Liver (tissue), 9 donors: ENCODE results near the gene NRIP1. TPM values are rescaled to one million over a fixed set of nuclear protein-coding genes. Genes with fewer than 3 reads are reported as not detected.

Source experiments
- DNase-seq: peaks from one replicate; pipeline ENCODE4 v3.0.0-alpha.2; 2017; ENCODE audit warnings: low spot score
- H3K27ac ChIP-seq, 2 donors: one replicate each; pipeline ENCODE4 v1.7.0; 2013; ENCODE audit warnings: inconsistent platforms in 2 of 2, low read length in 2 of 2, control low read depth in 1 of 2, low read depth in 1 of 2, mild to moderate bottlenecking in 1 of 2
- H3K27me3 ChIP-seq, 4 donors: one replicate each; pipeline versions ENCODE4 v1.6.1 to v1.7.0; 2013; ENCODE audit warnings: low read length in 3 of 4, inconsistent platforms in 1 of 4, mild to moderate bottlenecking in 1 of 4, moderate library complexity in 1 of 4; ENCODE audit not compliant: control insufficient read depth in 4 of 4, insufficient read depth in 4 of 4
- H3K36me3 ChIP-seq, 4 donors: one replicate each; pipeline versions ENCODE4 v1.6.1 to v1.7.0; 2013; ENCODE audit warnings: low read length in 3 of 4, mild to moderate bottlenecking in 3 of 4, low read depth in 1 of 4, moderate library complexity in 1 of 4; ENCODE audit not compliant: control insufficient read depth in 4 of 4, insufficient read depth in 3 of 4
- H3K4me1 ChIP-seq, 4 donors: one replicate each; pipeline versions ENCODE4 v1.6.1 to v1.7.0; 2013; ENCODE audit warnings: low read length in 3 of 4, mild to moderate bottlenecking in 3 of 4, moderate library complexity in 1 of 4; ENCODE audit not compliant: control insufficient read depth in 4 of 4, insufficient read depth in 4 of 4
- H3K4me3 ChIP-seq, 3 donors: one replicate each; pipeline versions ENCODE4 v1.6.1 to v1.7.0; 2013; ENCODE audit warnings: low read length in 3 of 3, control low read depth in 1 of 3, low read depth in 1 of 3, mild to moderate bottlenecking in 1 of 3
- H3K9ac ChIP-seq, 2 donors: one replicate each; pipeline ENCODE4 v1.7.0; 2013; ENCODE audit warnings: low read length in 2 of 2, mild to moderate bottlenecking in 2 of 2, moderate library complexity in 2 of 2, control low read depth in 1 of 2, low read depth in 1 of 2
- H3K9me3 ChIP-seq, 4 donors: one replicate each; pipeline versions ENCODE4 v1.6.1 to v1.7.0; 2013; ENCODE audit warnings: low read length in 3 of 4; ENCODE audit not compliant: control insufficient read depth in 4 of 4
- ATF3 ChIP-seq: IDR thresholded peaks from 2 replicates; pipeline ENCODE4 v1.6.1; 2016; ENCODE audit warnings: antibody characterized with exemption
- EGR1 ChIP-seq, 2 donors: IDR thresholded peaks; 2 replicates each; pipeline ENCODE4 v1.6.1; 2016 to 2018; ENCODE audit warnings: antibody characterized with exemption in 2 of 2, low read depth in 2 of 2
- GABPA ChIP-seq, 2 donors: IDR thresholded peaks in 1 of 2; conservative IDR thresholded peaks in 1 of 2; 2 replicates each; pipeline ENCODE4 v1.6.1; 2016; ENCODE audit warnings: antibody characterized with exemption in 2 of 2, mild to moderate bottlenecking in 1 of 2, moderate library complexity in 1 of 2
- HNF4A ChIP-seq, 2 donors: conservative IDR thresholded peaks; 2 replicates each; pipeline ENCODE4 v1.6.1; 2016; ENCODE audit warnings: antibody characterized with exemption in 2 of 2, mild to moderate bottlenecking in 2 of 2
- HNF4G ChIP-seq: IDR thresholded peaks from 2 replicates; pipeline ENCODE4 v1.6.1; 2016; ENCODE audit warnings: antibody characterized with exemption
- JUND ChIP-seq, 2 donors: IDR thresholded peaks; 2 replicates each; pipeline ENCODE4 v1.6.1; 2016; ENCODE audit warnings: antibody characterized with exemption in 2 of 2
- MAX ChIP-seq: IDR thresholded peaks from 2 replicates; pipeline ENCODE4 v1.6.1; 2016; ENCODE audit warnings: antibody characterized with exemption
- NR2F2 ChIP-seq: IDR thresholded peaks from 2 replicates; pipeline ENCODE4 v1.6.1; 2016; ENCODE audit warnings: antibody characterized with exemption
- RAD21 ChIP-seq, 2 donors: IDR thresholded peaks; 2 replicates each; pipeline ENCODE4 v1.6.1; 2016; ENCODE audit warnings: antibody characterized with exemption in 2 of 2, mild to moderate bottlenecking in 2 of 2
- RXRA ChIP-seq, 2 donors: IDR thresholded peaks; 2 replicates each; pipeline ENCODE4 v1.6.1; 2017 to 2018; ENCODE audit warnings: antibody characterized with exemption in 2 of 2, mild to moderate bottlenecking in 1 of 2
- SP1 ChIP-seq: IDR thresholded peaks from 2 replicates; pipeline ENCODE4 v1.6.1; 2018; ENCODE audit warnings: antibody characterized with exemption, mild to moderate bottlenecking
- TAF1 ChIP-seq: conservative IDR thresholded peaks from 2 replicates; pipeline ENCODE4 v1.6.1; 2016; ENCODE audit warnings: antibody characterized with exemption, mild to moderate bottlenecking
- YY1 ChIP-seq: IDR thresholded peaks from 2 replicates; pipeline ENCODE4 v1.6.1; 2016; ENCODE audit warnings: antibody characterized with exemption, mild to moderate bottlenecking
- ZBTB33 ChIP-seq: IDR thresholded peaks from 2 replicates; pipeline ENCODE4 v1.6.1; 2016; ENCODE audit warnings: antibody characterized with exemption
- WGBS: extraction: QIAGEN DNeasy Blood & Tissue Kit; methylation state at CpG from one replicate; pipeline ENCODE4 v1.1.7; 2013; 5-methylcytosine and 5-hydroxymethylcytosine counted together
- polyA plus RNA-seq, 2 donors: library from polyadenylated mRNA; stranded (reverse) in 1 of 2; unstranded in 1 of 2; fragments of 200-250 nt in 1 of 2; fragments of >200 nt in 1 of 2; fragmentation: Nextera tagmentation in 1 of 2; extraction: Ambion mirVana in 1 of 2; gene quantifications; one replicate each; pipeline versions ENCODE4 v1.2.1 to v1.2.3, GENCODE V29; 2013 to 2015
- total RNA-seq, 2 donors: library from RNA; depleted of rRNA; stranded (reverse); fragments of >200 nt; gene quantifications; one replicate each; pipeline ENCODE4 v1.2.3, GENCODE V29; 2014
- TF ChIP-seq, protein P1 (sequence below): IDR thresholded peaks from 2 replicates; pipeline ENCODE4 v1.6.1; 2016; ENCODE audit warnings: antibody characterized with exemption, mild to moderate bottlenecking
- donor health status: healthy.
- donor health status: healthy.
- donor health status: healthy.
- donor health status: healthy.
- donor health status: healthy.

The NRIP1 gene
- total and polyA plus RNA-seq, 4 donors = 3.8 to 28.4 (median 12.6) TPM

DNA sequence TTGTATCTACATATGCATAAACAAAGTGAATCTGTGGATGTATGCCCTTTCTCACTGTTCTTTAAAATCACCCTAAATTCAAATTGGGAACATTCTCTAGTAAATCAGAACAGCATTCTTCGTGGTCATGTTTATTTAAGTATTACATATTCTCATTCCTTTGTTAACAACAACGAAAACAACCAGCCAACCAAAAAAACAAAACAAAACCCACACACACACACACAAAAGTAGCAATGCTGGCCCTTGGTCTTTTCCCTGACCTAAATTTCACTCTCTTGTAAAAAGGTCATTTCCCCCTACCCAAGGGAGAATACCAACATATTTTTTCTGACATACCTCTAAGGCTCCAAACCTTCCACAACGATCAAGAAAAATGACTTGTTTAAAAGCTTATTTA lies 102.6 kb downstream of the NRIP1 start (continued):
- TF ChIP-seq, protein P1, sequence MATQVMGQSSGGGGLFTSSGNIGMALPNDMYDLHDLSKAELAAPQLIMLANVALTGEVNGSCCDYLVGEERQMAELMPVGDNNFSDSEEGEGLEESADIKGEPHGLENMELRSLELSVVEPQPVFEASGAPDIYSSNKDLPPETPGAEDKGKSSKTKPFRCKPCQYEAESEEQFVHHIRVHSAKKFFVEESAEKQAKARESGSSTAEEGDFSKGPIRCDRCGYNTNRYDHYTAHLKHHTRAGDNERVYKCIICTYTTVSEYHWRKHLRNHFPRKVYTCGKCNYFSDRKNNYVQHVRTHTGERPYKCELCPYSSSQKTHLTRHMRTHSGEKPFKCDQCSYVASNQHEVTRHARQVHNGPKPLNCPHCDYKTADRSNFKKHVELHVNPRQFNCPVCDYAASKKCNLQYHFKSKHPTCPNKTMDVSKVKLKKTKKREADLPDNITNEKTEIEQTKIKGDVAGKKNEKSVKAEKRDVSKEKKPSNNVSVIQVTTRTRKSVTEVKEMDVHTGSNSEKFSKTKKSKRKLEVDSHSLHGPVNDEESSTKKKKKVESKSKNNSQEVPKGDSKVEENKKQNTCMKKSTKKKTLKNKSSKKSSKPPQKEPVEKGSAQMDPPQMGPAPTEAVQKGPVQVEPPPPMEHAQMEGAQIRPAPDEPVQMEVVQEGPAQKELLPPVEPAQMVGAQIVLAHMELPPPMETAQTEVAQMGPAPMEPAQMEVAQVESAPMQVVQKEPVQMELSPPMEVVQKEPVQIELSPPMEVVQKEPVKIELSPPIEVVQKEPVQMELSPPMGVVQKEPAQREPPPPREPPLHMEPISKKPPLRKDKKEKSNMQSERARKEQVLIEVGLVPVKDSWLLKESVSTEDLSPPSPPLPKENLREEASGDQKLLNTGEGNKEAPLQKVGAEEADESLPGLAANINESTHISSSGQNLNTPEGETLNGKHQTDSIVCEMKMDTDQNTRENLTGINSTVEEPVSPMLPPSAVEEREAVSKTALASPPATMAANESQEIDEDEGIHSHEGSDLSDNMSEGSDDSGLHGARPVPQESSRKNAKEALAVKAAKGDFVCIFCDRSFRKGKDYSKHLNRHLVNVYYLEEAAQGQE = no peak
- TF ChIP-seq HNF4A (conservative IDR thresholded peaks at IDR 0.05) (no peak), YY1 (no peak), TAF1 (no peak)

DNA sequence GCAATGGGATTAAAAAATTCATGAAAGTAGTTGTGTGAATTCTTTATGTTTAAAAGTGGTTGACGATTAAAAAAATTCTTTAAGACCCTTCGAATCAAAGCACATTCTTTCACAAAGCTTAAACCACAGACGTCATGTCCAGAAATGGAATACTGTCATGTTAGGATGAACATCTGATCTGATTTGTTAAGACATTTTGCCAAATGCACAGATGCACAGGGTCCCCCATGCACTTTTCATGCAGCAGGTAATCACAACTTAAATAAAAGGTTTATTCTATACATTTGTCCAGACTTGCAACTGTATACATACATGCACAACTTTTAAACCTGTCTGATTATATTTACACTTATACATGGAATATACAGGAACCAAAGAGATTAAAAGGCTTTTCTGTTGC lies 103.3 kb downstream of the NRIP1 start:
- no peak for DNase-seq
- Histone ChIP-seq H3K4me3 (no peak overlapping the region), H3K36me3 (peaks cover 0 to 5% (median 2%) of the 10 kb centered on the region in 4 donors), H3K4me1 (no peaks in the 10 kb centered on the region), H3K27ac (no peak overlapping the region), H3K27me3 (no peaks in the 10 kb centered on the region), H3K9ac (no peak overlapping the region), H3K9me3 (no peaks in the 10 kb centered on the region)
- 96% methylated on average over 3 of the region's 3 CpGs for WGBS
- TF ChIP-seq, protein P1 = no peak
- TF ChIP-seq ZBTB33 (no peak), ATF3 (no peak), MAX (no peak), GABPA (IDR thresholded peaks at IDR 0.05 in 1 of 2, conservative IDR thresholded peaks at IDR 0.05 in 1 of 2) (no peak), JUND (IDR thresholded peaks at IDR 0.05) (no peak), SP1 (no peak), TAF1 (no peak), RXRA (IDR thresholded peaks at IDR 0.05) (no peak), HNF4G (no peak), HNF4A (conservative IDR thresholded peaks at IDR 0.05) (no peak), RAD21 (IDR thresholded peaks at IDR 0.05) (no peak), EGR1 (IDR thresholded peaks at IDR 0.05; ENCODE audit: low read depth in 2 of 2) (no peak), NR2F2 (no peak)
